Measurements from ENCODE around the gene GOLGA8N.
"Not testable (repeated sequence)": the region's sequence is repeated elsewhere in the genome, so short reads cannot be mapped to it uniquely, and the experiment has no call there.

GOLGA8N gene

DNA sequence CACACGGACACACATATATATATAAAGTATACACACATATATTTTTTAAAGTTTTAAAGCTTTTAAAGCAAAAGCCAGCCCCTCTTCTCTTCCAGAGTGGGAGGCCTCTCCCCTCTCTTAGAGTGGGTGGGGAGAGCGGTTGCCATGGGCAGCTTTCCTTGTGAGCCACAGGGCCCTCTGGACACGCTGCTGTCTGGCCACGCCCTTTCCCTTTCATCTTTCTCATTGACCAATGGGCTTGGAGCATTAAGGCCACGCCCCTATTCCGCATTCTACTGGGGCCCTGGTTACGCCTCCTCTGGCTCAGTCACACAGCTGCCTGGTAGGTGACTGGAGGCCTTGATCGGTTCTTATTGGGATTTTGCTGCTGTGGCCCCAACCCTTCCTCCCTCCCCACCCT lies at the start of gene GOLGA8N:
Gene GOLGA8N (plus strand): TSS at position 306 of the 400 bp plus-strand sequence.
- DNase-seq (ENCODE audit: low spot score) = not testable (repeated sequence)

DNA sequence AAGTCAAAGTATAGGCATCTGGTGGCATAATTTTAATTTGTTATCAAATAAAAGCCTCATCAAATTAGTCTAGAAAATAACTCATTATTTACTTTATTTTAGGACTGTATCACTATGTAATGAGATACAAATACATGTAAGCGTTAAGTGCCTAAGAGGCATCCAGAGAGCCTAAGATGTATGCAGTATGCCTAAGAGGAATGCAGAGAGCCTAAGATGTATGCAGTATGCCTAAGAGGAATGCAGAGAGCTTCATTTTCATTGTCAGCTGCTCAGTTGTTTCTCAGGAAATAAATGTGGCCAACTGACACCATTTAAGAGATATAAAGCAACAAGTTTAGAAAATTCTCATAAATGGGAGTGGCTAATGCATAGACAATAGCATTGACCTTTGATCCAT lies 49.8 kb upstream of the GOLGA8N start:
- not testable (repeated sequence) for DNase-seq (ENCODE audit: low spot score)

DNA sequence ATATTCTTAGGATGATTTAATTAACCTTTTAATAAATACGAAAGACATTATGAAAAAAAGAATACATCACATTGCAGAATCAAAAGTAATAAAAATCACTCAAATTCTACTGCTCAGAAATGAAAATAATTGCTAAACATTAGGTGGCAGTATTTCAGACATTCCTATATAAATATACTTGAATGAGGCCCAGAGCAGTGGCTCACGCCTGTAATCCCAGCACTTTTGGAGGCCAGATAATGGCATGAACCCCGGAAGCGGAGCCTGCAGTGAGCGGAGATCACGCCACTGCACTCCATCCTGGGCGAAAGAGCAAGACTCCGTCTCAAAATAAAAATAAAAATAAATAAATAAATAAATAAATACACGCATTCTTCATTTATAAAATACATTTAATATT lies 48.1 kb upstream of the GOLGA8N start:
- DNase-seq (ENCODE audit: low spot score) = not testable (repeated sequence)

DNA sequence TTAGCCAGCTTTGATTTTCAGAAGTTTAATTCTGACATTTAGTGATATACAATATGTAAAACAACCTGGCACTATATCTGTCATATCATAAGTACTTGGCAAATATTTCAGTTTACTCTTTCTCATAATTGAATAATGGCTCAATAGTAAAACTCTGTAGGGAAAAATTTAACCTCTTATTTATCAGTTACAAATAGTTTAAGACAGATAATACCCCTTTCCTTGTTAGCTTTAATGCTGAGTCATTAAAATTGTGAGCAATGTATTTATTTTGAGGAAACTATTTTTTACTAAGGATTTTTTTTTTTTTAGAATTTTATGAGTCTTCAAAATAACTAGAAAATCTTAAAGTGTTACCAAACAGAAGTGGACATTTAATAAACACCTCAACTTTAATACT lies 38.7 kb upstream of the GOLGA8N start:
- DNase-seq (ENCODE audit: low spot score) = not testable (repeated sequence)

DNA sequence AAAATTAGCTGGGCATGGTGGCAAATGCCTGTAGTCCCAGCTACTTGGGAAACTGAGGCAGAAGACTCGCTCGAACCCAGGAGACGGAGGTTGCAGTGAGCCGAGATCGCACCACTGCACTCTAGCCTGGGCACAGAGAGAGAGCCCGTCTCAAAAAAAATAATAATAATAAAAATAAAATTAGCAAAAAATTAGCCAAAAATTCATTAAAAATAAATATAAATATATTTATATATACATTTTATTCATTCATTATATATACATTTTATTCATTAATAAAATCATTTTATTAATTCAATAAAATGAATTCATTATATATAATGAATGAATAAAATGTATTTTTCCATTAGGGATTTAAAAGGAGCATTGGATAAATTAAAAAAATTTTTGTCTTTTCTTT lies 31.1 kb upstream of the GOLGA8N start:
- not testable (repeated sequence) for DNase-seq (ENCODE audit: low spot score)

DNA sequence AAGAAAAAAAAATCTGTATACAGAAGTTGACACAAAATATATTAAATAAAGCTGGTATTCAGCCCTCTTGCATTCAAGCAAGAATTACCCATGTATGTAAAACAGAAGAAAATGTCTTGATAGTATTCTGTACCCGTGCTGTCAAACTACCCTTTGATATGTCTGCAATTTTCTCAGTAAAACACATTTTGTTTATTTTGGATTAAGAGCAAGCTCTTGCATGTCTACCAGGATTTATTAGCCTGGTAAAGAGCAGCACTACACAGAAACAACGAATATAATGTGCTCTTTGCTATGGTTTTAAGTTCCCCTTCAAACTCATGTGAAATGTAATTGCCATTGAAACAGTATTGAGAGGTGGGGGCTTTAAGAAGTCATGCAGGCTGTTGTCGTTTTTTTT lies 24.3 kb upstream of the GOLGA8N start:
- DNase-seq (ENCODE audit: low spot score) = not testable (repeated sequence)

DNA sequence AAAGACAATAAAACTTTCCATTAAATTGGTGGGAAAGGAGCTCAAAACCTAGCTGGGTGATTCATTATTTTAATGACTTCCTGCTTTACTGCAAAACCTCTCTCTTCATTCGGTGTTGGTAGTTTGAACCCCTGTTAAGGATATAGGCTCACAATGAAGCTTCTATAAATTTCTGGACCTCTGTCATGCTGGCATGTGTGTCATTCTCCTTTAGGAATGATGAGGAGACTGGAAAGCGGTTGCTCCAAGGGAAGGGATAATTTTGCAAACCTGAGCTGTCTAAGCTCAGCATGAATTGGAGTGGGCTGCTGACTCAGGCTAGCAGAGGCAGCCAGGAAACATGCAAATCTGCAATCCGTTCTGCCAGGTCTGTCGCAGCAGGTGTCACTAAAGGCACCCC lies 14.8 kb upstream of the GOLGA8N start:
- DNase-seq (ENCODE audit: low spot score) = not testable (repeated sequence)

DNA sequence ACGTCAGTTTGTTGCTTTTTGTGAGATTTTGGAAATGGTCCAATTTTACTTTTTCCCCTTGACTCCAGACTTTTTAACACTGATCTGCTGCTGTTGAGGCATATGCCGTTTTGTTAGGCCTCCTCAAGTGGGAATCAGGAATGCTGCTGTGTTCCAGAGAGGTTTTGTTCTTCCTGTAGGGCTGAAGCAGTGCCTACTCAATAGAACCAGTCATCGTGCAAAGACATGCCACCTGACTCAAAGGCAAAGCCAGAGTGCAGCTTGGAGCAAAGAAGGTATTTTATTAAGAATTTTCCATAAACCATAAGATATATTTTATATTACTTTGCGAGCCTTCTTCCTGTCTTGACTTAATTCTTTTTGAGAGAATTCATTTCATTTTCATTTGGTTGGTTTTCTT lies 7.4 kb upstream of the GOLGA8N start:
- not testable (repeated sequence) for DNase-seq (ENCODE audit: low spot score)

DNA sequence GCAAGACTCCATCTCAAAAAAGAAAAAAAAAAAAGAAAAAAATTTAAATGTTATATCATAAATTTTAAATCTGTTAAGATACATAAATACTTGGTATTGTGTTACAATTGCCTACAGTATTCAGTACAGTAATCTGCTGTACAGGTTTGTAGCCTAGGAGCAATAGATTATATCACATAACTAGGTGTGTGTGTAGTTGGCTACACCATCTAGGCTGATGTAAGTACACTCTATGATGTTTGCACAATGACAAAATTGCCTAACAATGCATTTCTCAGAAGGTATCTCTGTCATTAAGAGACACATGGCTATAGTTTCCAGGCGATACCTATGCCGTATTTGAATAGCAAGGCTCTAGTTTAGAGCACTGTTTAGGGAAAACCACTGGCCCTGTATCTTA lies 16.3 kb downstream of the GOLGA8N start:
- DNase-seq (ENCODE audit: low spot score) = not testable (repeated sequence)

DNA sequence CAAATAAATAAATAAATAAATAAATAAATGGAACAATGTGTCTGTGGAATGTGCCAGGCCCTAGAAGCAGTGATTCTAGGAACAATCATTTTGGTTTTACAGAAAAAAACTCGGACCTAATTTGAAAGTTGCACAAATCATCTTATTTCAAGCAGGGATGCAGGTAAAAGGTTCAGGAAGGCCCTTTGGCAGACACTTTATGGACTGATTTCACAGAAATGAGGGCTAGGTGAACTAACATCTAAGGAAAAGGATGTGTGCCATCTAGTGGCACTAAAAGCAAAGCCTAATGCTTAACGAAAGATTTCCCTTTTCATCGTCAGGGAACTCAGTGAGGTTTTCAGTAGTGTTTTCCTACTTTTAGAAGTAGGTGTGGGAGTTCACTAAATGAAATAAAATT lies 17.5 kb downstream of the GOLGA8N start:
- not testable (repeated sequence) for DNase-seq (ENCODE audit: low spot score)

DNA sequence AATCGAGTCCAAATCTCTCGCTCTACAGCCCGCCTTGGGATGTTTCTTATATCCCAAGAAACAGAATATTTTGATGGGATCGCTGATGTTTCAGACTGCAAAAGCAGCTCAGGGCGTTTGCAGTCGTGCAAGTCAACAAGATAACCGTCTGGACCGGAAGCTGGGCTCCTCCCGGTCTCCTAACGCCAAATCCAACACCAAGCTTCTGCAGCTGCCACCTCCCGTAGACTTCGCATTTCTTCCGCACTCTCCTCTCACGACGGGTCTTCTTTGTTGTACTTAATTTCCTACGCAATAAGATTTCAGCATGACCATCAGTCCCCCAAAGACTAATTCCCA lies 21.4 kb downstream of the GOLGA8N start:
- not testable (repeated sequence) for DNase-seq (ENCODE audit: low spot score)

DNA sequence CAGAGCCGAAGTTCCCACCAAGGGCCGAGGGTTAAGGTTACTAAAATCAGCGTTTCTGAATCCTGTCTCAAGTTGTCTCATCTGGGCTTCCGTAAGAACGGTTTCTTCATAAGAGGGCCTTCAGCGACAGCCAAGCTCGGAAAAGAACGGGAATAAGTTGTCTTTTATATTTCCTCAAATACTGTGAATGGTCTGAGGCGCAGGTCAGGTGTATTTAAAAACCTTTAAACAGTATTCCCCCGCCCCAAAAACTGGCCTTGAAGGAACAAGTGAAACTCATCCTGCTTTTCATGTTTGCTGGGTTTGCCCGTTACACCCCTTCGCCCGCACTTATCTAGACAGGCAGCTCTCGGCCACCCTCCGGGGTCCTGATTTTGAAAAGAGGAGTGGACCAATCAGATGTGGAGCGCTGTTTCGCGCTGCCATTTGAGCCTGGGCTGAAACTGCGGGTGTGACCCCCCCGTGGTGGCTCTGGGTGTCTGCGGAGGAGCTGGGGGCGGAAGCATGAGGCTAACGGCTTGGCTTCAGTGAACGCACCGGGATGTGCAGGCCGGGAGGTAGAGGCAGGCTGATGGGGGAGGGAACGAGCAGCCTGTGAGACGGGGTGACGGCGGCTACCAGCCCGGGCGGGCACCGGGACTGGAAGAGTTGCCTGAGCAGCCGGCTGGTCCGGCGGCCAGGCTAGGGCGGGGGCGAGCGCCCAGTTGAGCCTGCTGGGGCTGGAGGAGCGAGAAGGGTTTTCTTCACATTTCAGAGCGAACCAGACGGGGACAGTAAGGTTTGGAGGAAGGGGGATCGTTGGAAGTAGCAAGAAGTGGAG lies 22.0 kb downstream of the GOLGA8N start, which contains the start of gene ARHGAP11A:
Gene ARHGAP11A (plus strand): TSS at position 454 of the 820 bp plus-strand sequence. CDS start 708 bp downstream, outside the sequence.
- peak; percentile 34 for DNase-seq (ENCODE audit: low spot score)

DNA sequence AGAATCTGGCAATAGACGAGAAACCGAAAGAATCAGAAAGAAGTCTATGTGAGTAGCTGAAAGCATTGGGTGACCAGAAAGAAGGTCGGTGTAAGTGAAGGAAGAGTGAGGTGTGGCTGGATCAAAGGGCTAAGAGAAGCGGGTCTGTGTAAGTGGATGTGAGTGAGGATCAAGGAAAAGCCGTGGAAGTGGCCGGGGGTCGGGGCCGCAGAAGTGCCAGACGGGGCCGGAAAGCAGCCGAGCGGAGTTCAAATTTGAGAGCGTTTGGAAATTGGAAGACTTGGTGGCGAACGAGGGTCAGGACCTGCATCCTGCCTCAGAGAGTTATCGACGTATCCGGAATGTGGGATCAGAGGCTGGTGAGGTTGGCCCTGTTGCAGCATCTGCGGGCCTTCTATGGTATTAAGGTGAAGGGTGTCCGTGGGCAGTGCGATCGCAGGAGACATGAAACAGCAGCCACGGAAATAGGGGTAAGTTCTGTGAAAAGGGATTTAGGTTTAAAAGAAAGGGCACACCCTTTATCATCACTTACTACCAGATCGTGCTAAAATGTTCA lies 22.7 kb downstream of the GOLGA8N start:
- not testable (repeated sequence) for DNase-seq (ENCODE audit: low spot score)

DNA sequence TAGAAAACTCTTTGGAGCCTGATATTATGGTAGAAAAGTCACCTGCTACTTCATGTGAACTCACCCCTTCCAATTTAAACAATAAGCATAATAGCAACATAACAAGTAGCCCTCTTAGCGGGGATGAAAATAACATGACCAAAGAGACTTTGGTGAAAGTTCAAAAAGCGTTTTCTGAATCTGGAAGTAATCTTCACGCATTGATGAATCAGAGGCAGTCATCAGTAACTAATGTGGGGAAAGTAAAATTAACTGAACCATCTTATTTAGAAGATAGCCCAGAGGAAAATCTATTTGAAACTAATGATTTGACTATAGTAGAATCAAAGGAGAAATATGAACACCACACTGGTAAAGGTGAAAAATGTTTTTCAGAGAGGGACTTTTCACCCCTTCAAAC lies 43.2 kb downstream of the GOLGA8N start:
- DNase-seq (ENCODE audit: low spot score) = no peak

DNA sequence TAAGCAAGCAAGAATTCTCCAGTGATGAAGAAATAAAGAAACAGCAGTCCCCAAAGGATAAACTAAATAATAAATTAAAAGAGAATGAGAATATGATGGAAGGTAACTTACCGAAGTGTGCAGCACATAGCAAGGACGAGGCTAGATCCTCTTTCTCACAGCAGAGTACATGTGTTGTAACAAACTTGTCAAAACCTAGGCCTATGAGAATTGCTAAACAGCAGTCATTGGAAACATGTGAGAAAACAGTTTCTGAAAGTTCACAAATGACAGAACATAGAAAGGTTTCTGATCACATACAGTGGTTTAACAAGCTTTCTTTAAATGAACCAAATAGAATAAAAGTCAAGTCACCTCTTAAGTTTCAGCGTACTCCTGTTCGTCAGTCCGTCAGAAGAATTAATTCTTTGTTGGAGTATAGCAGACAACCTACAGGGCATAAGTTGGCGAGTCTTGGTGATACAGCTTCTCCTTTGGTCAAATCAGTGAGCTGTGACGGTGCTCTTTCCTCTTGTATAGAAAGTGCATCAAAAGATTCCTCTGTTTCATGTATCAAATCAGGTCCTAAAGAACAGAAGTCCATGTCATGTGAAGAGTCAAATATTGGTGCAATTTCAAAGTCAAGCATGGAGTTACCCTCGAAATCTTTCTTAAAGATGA lies 43.8 kb downstream of the GOLGA8N start:
- no peak for DNase-seq (ENCODE audit: low spot score)

DNA sequence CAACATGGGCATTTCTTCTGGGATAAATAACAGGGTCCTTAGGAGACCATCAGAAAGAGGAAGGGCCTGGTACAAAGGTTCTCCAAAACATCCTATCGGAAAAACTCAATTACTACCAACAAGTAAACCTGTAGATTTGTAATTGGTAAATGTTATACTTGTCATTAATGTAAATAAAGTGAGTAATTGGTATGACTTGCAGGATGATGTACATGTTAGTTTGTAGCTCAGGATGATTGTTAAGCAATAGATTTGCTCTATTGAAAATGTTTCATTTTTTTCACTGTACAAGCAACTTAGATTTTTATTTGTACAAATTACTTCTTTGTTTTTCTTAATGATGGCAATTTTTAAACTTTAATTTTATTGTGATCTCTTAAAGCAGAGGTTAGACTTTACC lies 44.4 kb downstream of the GOLGA8N start:
- no peak for DNase-seq (ENCODE audit: low spot score)

DNA sequence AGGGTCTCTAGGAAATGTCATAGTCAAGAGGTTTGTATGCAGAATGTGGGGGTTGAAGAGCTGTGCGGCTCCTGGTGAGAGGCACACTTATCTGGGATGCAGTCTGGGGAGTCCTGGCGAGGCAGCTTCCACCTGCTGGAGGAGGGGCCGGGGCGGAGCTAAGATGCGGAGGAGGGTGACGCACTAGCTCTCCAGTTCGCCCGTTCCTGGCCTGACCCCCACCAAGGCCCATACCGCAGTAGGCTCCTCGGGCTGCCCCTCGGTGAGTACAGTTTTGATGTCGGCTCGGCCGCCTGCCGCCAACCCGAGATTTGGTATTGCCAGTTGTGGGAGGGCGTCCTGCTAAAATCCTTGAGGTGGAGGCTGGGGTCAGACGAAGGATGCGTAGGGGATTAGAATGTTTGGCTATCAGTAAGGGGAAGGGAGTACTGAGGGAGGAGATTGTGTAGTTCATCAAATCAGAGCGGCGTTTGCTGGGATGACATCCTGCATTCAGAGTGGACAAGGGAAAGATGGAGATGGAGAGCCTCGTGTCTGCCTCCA lies 48.3 kb downstream of the GOLGA8N start, which contains the start of gene SCG5:
Gene SCG5 (plus strand): TSS at position 194 of the 543 bp plus-strand sequence. CDS start 1,883 bp downstream, outside the sequence.
- DNase-seq (ENCODE audit: low spot score) = peak; percentile 86

DNA sequence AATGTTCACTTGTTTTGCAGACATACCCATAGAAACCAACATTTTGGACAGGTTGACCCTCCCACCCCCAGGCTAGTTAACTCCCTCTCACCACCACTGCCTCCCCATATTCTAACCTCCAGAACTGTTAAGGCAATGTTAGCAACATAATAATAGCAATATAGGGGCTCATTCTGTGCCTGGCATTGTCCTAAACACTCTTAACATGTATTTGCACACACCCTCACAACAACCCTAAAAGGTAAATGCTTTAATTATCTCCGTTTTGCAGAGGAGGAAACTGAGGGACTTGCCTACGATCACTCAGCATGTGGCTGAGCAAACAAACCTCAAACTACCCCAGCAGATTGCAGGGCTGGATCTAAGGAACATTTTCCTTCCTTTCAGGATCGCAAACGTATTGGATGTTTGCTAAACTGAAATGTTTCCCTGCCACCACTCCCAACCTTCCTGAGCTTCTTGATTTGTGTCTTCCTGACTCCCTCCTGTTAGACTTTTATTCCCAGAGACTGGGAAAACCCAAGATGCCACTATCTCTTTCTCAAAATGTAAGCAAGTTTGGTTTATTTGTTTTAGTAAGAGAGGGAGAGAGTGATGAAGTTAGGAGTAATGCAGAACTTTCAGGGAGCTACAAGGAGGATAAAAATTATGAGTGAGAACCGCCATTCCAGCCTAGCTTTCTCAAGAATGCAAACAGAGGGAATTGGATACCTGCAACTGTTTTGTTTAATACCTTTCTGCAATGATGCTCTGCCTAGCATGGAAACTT lies 49.6 kb downstream of the GOLGA8N start:
- DNase-seq (ENCODE audit: low spot score) = no peak

DNA sequence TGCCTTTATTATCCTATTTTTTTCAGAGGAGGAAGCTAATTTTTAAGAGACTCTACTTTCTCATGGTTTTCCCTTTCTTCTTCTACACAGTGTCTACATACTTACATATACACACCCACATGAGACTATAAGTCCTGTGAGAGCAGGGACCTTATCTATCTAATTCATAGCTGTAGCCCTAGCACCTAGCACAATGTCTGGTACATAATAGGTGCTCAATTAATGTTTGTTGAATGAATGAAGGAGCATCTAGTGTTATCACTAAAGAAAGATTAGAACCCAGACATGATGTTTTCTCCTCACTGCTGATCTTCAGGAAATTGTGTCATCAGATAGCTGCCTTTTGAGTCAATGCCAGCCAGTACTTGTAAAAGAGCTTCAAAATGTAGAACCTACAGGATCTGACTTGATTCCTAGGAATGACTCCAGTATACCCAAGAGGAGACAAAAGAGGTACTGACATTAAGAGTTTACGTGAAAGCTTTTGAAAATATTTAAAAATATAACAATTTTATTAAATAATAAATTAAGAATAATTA lies 50.7 kb downstream of the GOLGA8N start:
- DNase-seq (ENCODE audit: low spot score) = no peak

DNA sequence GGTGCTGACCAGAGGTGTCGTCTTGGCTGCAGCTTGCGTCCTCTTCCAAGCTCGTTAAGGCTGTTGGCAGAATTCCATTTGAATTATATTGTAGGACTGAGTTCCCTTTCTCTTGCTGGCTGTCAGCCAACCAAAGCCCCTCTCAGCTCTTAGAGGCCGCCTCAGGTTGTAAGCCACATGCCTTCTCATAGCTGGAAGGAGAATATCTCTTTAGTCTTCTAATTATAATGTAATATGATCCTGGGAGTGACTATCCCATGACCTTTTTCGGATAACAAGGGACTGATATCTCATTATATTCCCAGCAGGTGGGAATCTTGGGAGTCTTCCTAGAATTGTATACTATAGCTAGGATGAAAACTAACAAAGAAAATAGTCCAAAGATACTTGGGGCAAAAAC lies 53.0 kb downstream of the GOLGA8N start:
- no peak for DNase-seq (ENCODE audit: low spot score)

DNA sequence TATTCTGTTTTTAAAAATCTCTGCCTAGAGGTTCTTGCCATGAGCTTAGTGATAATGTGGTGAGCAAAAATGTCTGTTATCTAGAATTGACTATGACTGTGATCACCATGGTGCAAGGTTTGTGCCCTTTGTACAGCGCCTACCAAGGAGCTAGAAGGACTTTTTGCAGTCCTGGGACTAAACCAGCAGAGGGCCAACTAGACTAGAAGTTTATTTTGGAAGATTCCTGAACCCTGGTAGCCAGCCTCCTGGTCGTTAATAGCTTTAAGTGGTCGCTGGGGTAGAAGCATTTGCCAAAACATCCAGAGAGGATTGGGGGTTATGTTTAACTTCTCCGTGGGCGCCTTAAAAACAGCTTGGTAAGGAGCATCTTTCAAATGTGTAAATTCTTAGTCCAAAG lies 56.1 kb downstream of the GOLGA8N start:
- peak; percentile 47 for DNase-seq (ENCODE audit: low spot score)
